Panc1 (cell line): ENCODE data around the gene CPNE4. TPM values are rescaled to one million over a fixed set of nuclear protein-coding genes. Genes with fewer than 3 reads are reported as not detected.

Source experiments
- ATAC-seq: fragments of 200-7000 bp; cut with Tn5 transposase; 2 replicates; pipeline ENCODE4 v1.9.1; 2020; ENCODE audit warnings: mild to moderate bottlenecking, moderate library complexity
- BruUV-seq: library from RNA; stranded (reverse); fragments of 400-500 nt; replicated peaks from 2 replicates; lab custom pipeline; 2021; lab: Mats Ljungman, UMichigan
- CTCF ChIA-PET: fragments of 300-600 bp; sonication (Branson Sonifier 250); formaldehyde crosslinking; loops from one replicate; lab custom pipeline; 2022; ENCODE audit warnings: antibody characterized with exemption; lab: Charles Lee
- POLR2A ChIA-PET: fragments of 300-600 bp; sonication (Branson Sonifier 250); formaldehyde crosslinking; loops from one replicate; lab custom pipeline; 2022; ENCODE audit warnings: antibody characterized with exemption; lab: Charles Lee
- DNase-seq: peaks from one replicate; pipeline ENCODE4 v3.0.0-alpha.2; 2010; ENCODE audit warnings: low read depth, low spot score
- H3K27ac ChIP-seq: 2 replicates; pipeline ENCODE4 v1.5.1; 2011; ENCODE audit warnings: mild to moderate bottlenecking, low read length, inconsistent platforms
- H3K27me3 ChIP-seq: fragments of 200-500 bp; sonication (Bioruptor generic); 2 replicates; pipeline ENCODE4 v1.6.0; 2014; ENCODE audit warnings: low read length, inconsistent platforms; ENCODE audit not compliant: control insufficient read depth, insufficient read depth
- H3K36me3 ChIP-seq: fragments of 200-500 bp; sonication (Bioruptor generic); 2 replicates; pipeline ENCODE4 v1.5.1; 2014; ENCODE audit warnings: inconsistent platforms, mild to moderate bottlenecking, low read length, moderate library complexity; ENCODE audit not compliant: control insufficient read depth, insufficient read depth
- H3K4me1 ChIP-seq: 2 replicates; pipeline ENCODE4 v1.5.1; 2011; ENCODE audit warnings: inconsistent platforms, mild to moderate bottlenecking, low read length, moderate library complexity; ENCODE audit not compliant: control insufficient read depth, insufficient read depth
- H3K4me3 ChIP-seq, 2 experiments: 2 replicates each; pipeline ENCODE4 v1.5.1; 2011 to 2012; ENCODE audit warnings: low read depth in 2 of 2, low read length in 2 of 2, mild to moderate bottlenecking in 2 of 2, inconsistent platforms in 1 of 2, moderate library complexity in 1 of 2
- H3K9me3 ChIP-seq: fragments of 200-500 bp; sonication (Bioruptor generic); 2 replicates; pipeline ENCODE4 v1.5.1; 2014; ENCODE audit warnings: low read depth, mild to moderate bottlenecking, inconsistent platforms, low read length, moderate library complexity; ENCODE audit not compliant: control insufficient read depth, insufficient read depth
- CTCF ChIP-seq: fragments of 450-650 bp; IDR thresholded peaks from 2 replicates; pipeline ENCODE4 v1.5.1; 2017; ENCODE audit warnings: mild to moderate bottlenecking
- POLR2AphosphoS5 ChIP-seq: IDR thresholded peaks from 2 replicates; pipeline ENCODE4 v1.6.1; 2012; ENCODE audit warnings: mild to moderate bottlenecking, low read depth, low read length, moderate library complexity
- REST ChIP-seq, 2 experiments: IDR thresholded peaks; 2 replicates each; pipeline ENCODE4 v1.6.1; 2011 to 2012; ENCODE audit warnings: low read depth in 2 of 2, control low read depth in 1 of 2, low read length in 1 of 2, mild to moderate bottlenecking in 1 of 2, moderate library complexity in 1 of 2; ENCODE audit not compliant: insufficient read depth in 1 of 2
- SIN3A ChIP-seq: IDR thresholded peaks from 2 replicates; pipeline ENCODE4 v1.6.1; 2012; ENCODE audit warnings: low read depth, mild to moderate bottlenecking, low read length, moderate library complexity, borderline replicate concordance; ENCODE audit not compliant: insufficient read depth
- TCF7L2 ChIP-seq: IDR thresholded peaks from 2 replicates; pipeline ENCODE4 v1.6.1; 2011; ENCODE audit warnings: mild to moderate bottlenecking, low read depth, low read length, inconsistent platforms
- in situ Hi-C: cut with HindIII; loops from 2 replicates; pipeline ENCODE4 v1.10.0; 2016; ENCODE audit warnings: low sequenced_read_pairs, low pct_unique_long_range_greater_than_20kb
- intact Hi-C: fragments of 100-400 bp; cut with micrococcal nuclease; formaldehyde crosslinking; loops from one replicate; pipeline ENCODE4 v1.10.0; 2022; ENCODE audit not compliant: unreplicated experiment
- total RNA-seq: library from RNA; stranded (reverse); gene quantifications from one replicate; pipeline ENCODE4 v1.2.1, GENCODE V29; 2021; ENCODE audit not compliant: unreplicated experiment

The CPNE4 gene
- total RNA-seq, 1 experiment from 2014 or later: not detected

- Histone ChIP-seq H3K4me1 (no peaks in the 10 kb centered on the region), H3K4me3 (no peak overlapping the region), H3K27ac (no peak overlapping the region), H3K9me3 (no peaks in the 10 kb centered on the region), H3K36me3 (no peaks in the 10 kb centered on the region), H3K27me3 (no peaks in the 10 kb centered on the region)
- in situ Hi-C loops (no loop called here), intact Hi-C loops (no loop called here)
- no peak for DNase-seq
- ChIA-PET POLR2A (no interaction called here), CTCF (no interaction called here)
- BruUV-seq: no TSS peak
- TF ChIP-seq CTCF (no peak), SIN3A (no peak), POLR2AphosphoS5 (no peak), REST (IDR thresholded peaks at IDR 0.05; ENCODE audit: insufficient read depth in 1 of 2, low read depth in 2 of 2, low read length in 1 of 2) (no peak), TCF7L2 (no peak)
- ATAC-seq: no peak
Observed at GRCh38 chr3:131688370-131688769, 346.4 kb downstream of the CPNE4 start.

GRCh38 chr3:131669600-131669999 is 365.2 kb downstream of the CPNE4 start:
- H3K36me3 ChIP-seq: no peaks in the 10 kb centered on the region
- ATAC-seq (no peak), DNase-seq (no peak)
- H3K9me3 ChIP-seq: no peaks in the 10 kb centered on the region
- CTCF ChIA-PET: no interaction called here
- no peaks in the 10 kb centered on the region for H3K27me3 ChIP-seq
- no peaks in the 10 kb centered on the region for H3K4me1 ChIP-seq
- in situ Hi-C loops: no loop called here
- H3K4me3 ChIP-seq: no peak overlapping the region
- TF ChIP-seq SIN3A: no peak
- no peak for TF ChIP-seq TCF7L2
- no peak for TF ChIP-seq POLR2AphosphoS5
- POLR2A ChIA-PET: interaction anchor here (0.6 kb wide), 1 partner anchor 18 kb away, joined by 3 read pairs; no protein-coding TSS in a partner anchor
- intact Hi-C loops: no loop called here
- no TSS peak for BruUV-seq
- H3K27ac ChIP-seq: no peak overlapping the region

- ATAC-seq (no peak), DNase-seq (no peak)
- H3K9me3 ChIP-seq: no peaks in the 10 kb centered on the region
- H3K4me1 ChIP-seq: no peaks in the 10 kb centered on the region
- in situ Hi-C loops (no loop called here), intact Hi-C loops (no loop called here)
- BruUV-seq: no TSS peak
- H3K4me3 ChIP-seq: no peak overlapping the region
- H3K27me3 ChIP-seq: no peaks in the 10 kb centered on the region
- ChIA-PET CTCF (no interaction called here), POLR2A (no interaction called here)
- H3K27ac ChIP-seq: no peak overlapping the region
- H3K36me3 ChIP-seq: no peaks in the 10 kb centered on the region
- TF ChIP-seq POLR2AphosphoS5 (no peak), REST (IDR thresholded peaks at IDR 0.05; ENCODE audit: insufficient read depth in 1 of 2, low read depth in 2 of 2, low read length in 1 of 2) (no peak), CTCF (no peak), TCF7L2 (no peak), SIN3A (no peak)
Observed at GRCh38 chr3:131658771-131659170, 376.0 kb downstream of the CPNE4 start.
